Fibroblast of pulmonary artery (primary cell): ENCODE data around the gene MSTO1.
"Not testable (repeated sequence)": the region's sequence is repeated elsewhere in the genome, so short reads cannot be mapped to it uniquely, and the experiment has no call there.

Source experiments
- DNase-seq: peaks from one replicate; pipeline ENCODE4 v3.0.0-alpha.2; 2010; ENCODE audit warnings: low read depth
- H3K4me3 ChIP-seq: replicated peaks from 2 replicates; pipeline ENCODE4 v1.5.1; 2011; ENCODE audit warnings: low read depth, mild to moderate bottlenecking, control low read depth, low read length, moderate library complexity
- TF ChIP-seq, protein P1 (sequence below): IDR thresholded peaks from 2 replicates; pipeline ENCODE4 v1.5.1; 2011; ENCODE audit warnings: mild to moderate bottlenecking, control low read depth, low read length, inconsistent platforms; ENCODE audit errors: missing control alignments

Gene MSTO1

DNA sequence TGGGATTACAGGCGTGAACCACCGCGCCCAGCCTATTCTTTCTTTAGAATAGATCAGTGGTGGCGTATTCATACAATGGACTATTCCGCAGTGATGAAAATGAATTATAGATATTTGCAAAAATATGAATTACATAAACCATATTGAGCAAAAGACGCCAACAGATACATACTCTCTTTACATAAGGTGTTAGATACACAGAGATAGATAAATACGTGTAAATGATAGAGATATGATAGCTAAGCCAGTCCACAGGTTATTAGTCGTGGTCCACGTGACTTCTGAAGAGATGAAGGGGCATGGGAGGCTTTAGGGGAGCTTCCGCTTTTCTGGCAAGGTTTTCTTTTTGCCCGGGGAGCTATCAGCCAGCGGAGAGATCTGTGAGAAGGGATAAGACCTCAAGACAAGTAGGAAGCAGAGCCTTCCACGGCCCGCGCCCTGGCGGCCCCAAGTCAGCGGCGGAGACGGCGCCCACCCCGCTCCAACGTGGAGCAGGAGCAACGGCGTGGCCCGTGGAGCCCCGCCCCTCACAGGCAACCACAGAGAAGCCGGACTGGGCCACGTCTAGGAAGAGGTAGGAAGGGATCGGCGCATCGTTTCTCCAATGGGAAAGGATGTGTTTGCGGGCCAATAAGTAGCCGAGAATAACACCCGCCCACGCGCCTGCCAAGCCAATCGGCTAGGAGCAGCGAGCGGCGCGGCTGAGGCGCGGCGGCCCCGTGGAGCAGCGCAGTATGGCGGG is at the start of gene MSTO1:
TSS of gene MSTO1 (plus strand) at position 704 of the 742 bp plus-strand sequence. CDS start at position 735, 31 bp downstream.
- TF ChIP-seq, protein P1, sequence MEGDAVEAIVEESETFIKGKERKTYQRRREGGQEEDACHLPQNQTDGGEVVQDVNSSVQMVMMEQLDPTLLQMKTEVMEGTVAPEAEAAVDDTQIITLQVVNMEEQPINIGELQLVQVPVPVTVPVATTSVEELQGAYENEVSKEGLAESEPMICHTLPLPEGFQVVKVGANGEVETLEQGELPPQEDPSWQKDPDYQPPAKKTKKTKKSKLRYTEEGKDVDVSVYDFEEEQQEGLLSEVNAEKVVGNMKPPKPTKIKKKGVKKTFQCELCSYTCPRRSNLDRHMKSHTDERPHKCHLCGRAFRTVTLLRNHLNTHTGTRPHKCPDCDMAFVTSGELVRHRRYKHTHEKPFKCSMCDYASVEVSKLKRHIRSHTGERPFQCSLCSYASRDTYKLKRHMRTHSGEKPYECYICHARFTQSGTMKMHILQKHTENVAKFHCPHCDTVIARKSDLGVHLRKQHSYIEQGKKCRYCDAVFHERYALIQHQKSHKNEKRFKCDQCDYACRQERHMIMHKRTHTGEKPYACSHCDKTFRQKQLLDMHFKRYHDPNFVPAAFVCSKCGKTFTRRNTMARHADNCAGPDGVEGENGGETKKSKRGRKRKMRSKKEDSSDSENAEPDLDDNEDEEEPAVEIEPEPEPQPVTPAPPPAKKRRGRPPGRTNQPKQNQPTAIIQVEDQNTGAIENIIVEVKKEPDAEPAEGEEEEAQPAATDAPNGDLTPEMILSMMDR, result no peak
- H3K4me3 ChIP-seq, result peak within 1 kb of the TSS; percentile 72

DNA sequence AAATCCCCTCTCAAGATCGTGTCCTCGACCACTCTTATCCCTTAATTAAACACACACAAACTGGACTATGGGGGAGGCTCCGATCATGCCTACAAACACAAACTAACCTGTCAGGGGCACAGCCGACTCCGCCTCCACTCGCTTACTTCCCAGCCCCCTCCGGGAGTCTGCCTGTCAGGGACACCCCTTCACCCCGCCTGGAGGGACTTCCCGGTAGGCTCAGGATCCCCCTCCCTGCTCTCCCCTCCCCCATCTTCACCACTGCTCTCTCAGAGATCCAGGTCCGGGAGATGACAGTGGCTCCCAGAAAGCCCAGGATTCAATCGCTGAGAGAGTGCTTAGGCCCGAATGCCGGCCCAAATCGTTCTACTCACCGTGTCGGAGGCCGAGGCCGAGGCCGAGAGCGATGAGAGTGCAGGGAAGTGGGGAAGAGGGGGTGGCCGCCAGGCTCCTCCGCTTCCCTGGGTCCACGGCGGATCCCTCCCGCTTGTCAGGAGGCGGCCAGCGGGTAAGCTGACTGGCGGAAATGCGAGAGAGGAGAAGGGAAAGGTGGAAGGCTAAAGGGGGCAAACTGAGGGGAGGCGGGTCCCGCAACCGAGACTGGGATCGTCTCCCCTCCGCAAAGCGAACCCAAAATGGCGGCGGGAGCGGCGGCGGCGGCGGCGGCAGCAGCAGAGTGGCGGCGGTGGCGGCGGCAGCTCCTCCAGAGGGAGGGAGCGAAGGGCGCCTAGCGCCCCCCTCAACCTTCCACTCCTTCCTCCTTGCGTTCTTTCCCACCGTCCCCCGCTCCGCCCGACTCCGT is 48.0 kb upstream of the MSTO1 start:
- not testable (repeated sequence) for DNase-seq
- H3K4me3 ChIP-seq, result peak overlapping the region; percentile 91

More for the DNA sequence above, at the start of gene MSTO1:
- peak; percentile 98 for DNase-seq

DNA sequence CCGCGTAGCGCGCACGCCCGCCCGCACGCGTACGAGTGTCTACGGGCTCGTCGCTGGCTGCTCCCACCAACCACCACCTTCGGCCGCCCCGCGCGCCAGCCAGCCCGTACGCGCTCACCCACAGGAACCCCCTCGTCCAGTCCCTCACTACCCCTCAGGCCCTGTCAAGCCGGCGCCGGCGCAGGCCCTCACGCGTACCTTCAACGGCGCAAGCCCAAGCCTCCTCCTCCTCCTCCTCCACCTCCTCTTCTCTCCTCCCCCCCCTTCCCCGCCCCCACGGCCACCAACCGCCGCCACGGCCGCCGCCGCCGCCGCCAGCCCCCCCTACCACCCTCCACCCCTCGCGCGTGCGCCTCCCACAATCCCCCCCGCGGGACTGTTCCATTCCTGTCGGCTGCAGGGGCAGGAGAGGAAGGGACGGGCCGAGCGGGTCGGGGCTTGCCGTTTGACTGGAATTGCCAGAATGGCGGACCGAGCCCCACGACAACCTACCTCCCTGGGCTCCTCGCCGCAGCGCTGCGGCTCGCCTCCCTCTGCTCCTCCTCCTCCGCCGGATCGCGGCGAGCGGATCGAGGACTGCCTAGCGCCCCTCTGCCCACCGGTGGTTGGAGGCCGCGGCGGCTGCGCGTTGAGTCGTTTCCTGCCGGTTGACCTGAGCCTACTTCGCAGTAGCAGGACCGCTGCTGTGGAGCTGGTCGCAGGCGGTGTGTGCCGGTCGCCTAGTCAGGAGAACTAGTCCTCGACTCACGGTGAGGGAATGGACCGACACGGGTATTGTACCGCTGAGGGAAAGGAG is 47.2 kb upstream of the MSTO1 start, which contains the start of gene ASH1L:
TSS of gene ASH1L (minus strand) at position 223 of the 796 bp plus-strand sequence. CDS start 41,284 bp downstream, outside the sequence.
- peak within 1 kb of the TSS; percentile 91 for H3K4me3 ChIP-seq
- peak; percentile 92 for DNase-seq
- TF ChIP-seq, protein P1, result no peak

DNA sequence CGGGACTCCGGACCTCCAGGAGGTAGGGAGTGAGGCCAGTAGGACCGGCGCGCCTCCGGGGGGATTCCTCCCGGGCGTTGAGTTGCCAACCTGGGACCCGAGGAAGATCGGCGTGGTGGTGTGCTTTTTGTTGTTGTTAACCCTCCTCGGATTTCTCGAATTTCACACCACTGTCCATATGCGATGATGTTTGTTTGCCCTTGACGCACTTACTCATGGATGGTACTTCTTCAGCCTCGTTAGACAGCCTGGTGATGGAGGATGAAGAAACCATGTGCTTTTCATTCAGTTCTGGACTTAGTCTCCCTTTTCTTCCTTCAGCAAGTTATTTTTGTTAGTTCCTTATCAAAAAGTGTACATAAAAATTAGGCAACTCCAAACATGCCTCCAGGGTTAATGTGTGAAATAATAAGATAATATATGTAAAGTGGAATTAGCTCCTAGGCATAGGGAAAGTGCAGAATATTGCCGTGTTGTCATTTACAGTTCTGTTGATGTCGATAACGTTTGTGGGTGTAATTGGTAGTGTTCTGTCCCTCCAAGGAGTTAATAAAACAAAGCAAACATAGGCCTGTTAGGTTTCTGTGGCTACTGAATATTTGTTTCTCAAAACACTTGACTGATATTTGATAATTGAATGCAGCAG is 46.5 kb upstream of the MSTO1 start:
- peak; percentile 19 for DNase-seq
- H3K4me3 ChIP-seq, result peak overlapping the region; percentile 91

DNA sequence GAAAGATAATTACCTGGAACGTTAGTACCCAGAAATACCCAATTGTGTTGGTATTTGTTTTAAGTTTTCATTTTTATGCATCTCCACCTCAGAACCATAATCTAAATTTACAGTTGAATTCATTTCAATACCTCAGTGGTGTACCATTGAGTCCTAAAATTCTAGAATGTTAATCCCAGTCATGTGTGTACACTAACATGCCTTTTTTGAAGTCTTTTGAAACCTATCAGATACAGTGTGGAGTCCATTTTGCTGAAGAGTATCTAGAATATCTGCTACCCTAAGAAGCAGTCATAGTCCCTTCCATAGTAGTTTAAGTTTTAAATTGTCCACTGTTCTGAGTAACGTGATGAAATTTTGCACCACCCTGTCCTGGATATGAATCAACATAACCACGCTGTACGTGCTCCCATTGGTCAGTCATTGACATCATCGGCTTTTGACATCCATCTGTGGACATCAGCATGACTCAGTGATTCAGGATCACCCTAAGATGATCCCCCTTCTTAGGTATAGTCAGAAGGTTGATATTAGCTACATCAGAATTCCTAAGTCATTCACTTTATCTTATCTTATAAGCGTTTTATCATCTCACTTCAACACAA is 39.9 kb upstream of the MSTO1 start:
- H3K4me3 ChIP-seq, result no peak overlapping the region
- TF ChIP-seq, protein P1, result no peak
- DNase-seq, result peak; percentile 84

DNA sequence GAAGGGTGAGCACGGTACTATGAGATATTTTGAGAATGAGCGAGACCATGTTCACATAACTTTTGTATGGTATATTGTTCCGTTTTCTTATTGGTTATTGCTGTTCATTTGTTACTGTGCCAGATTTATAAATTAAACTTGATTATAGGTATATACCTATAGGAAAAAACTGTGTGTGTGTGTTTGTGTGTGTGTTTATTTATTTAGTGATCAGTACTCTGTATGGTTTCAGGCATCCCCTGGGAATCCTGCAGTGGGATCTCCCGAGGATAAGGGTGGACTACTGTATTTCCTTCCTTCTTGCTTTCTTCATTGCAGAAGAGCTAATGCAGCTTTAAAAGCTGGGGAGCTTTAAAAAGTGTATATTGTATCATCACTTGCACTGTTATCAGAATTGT is 39.4 kb upstream of the MSTO1 start:
- H3K4me3 ChIP-seq, result no peak overlapping the region
- DNase-seq, result peak; percentile 18
- TF ChIP-seq, protein P1, result no peak

DNA sequence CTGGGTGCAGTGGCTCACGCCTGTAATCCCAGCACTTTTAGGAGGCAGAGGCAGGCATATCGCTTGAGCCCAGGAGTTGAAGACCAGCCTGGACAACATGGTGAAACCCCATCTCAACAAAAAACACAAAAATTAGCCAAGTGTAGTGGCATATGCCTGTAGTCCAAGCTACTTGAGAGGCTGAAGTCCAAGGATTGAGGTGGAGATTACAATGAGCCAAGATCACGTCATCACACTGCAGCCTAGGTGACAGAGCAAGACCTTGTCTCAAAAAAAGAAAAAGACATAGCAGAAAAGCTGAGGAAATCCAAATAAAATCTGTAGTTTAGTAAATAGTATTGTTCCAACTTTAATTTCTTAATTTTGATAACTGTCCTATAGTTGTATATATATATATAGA is 35.9 kb upstream of the MSTO1 start:
- TF ChIP-seq, protein P1, result no peak
- DNase-seq, result no peak
- H3K4me3 ChIP-seq, result no peak overlapping the region

DNA sequence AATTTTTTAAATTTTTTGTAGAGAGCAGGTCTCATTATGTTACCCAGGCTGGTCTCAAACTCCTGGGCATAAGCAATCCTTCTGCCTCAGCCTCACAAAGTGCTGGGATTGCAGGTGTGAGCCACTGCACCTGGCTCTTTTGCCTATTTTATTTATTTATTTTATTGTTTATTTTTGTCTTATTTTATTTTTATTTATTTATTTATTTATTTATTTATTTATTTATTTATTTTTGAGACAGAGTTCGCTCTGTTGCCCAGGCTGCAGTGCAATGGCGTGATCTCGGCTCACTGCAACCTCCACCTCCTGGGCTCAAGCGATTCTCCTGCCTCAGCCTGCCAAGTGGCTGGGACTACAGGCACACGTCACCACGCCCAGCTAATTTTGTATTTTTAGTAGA is 34.4 kb upstream of the MSTO1 start:
- not testable (repeated sequence) for H3K4me3 ChIP-seq, DNase-seq

DNA sequence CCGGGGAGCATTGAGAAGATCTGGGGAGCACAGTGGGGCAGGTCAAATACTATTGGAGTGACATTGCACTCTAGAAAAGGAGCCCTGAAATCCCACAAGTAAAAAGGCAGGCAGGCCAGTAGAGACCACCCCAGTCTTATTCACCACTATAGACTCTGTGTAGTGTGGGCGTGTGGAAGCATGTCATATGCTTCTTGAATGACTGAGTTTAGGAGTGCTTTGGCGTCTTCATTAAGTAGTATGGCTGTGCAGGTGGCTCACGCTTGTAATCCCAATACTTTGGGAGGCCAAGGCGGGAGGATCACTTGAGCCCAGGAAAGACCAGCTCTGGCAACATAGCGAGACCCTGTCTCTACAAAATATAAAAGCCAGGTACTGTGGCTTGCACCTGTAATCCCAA is 26.2 kb upstream of the MSTO1 start:
- not testable (repeated sequence) for H3K4me3 ChIP-seq, DNase-seq

DNA sequence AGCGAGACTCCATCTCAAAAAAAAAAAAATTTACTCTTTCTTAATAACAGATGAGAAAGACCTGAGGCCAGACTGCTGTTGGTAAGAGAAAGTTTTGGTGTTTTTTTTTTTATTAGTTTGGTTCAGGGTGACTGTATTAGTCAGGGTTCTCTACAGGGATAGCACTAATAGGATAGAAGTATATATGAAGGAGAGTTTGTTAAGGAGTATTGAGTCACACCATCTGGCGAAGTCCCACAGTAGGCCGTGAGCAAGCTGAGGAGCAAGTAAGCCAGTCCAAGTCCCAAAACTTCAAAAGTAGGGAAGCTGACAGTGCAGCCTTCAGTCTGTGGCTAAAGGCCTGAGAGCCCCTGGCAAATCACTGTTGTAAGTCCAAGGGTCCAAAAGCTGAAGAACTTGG is 20.7 kb upstream of the MSTO1 start:
- not testable (repeated sequence) for DNase-seq, H3K4me3 ChIP-seq
